HG03103 (cell line): ENCODE data around the gene NELFCD.
A peak's percentile ranks its signal among the peaks of the same experiment; 100 is the strongest.
"Not testable (repeated sequence)": the region's sequence is repeated elsewhere in the genome, so short reads cannot be mapped to it uniquely, and the experiment has no call there.

Experiments used
- ATAC-seq: cut with Tn5 transposase; IDR thresholded peaks from one replicate; pipeline ENCODE4 v1.9.1; 2021; ENCODE audit warnings: low read depth; ENCODE audit not compliant: unreplicated experiment

Gene NELFCD, protein sequence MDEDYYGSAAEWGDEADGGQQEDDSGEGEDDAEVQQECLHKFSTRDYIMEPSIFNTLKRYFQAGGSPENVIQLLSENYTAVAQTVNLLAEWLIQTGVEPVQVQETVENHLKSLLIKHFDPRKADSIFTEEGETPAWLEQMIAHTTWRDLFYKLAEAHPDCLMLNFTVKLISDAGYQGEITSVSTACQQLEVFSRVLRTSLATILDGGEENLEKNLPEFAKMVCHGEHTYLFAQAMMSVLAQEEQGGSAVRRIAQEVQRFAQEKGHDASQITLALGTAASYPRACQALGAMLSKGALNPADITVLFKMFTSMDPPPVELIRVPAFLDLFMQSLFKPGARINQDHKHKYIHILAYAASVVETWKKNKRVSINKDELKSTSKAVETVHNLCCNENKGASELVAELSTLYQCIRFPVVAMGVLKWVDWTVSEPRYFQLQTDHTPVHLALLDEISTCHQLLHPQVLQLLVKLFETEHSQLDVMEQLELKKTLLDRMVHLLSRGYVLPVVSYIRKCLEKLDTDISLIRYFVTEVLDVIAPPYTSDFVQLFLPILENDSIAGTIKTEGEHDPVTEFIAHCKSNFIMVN

DNA sequence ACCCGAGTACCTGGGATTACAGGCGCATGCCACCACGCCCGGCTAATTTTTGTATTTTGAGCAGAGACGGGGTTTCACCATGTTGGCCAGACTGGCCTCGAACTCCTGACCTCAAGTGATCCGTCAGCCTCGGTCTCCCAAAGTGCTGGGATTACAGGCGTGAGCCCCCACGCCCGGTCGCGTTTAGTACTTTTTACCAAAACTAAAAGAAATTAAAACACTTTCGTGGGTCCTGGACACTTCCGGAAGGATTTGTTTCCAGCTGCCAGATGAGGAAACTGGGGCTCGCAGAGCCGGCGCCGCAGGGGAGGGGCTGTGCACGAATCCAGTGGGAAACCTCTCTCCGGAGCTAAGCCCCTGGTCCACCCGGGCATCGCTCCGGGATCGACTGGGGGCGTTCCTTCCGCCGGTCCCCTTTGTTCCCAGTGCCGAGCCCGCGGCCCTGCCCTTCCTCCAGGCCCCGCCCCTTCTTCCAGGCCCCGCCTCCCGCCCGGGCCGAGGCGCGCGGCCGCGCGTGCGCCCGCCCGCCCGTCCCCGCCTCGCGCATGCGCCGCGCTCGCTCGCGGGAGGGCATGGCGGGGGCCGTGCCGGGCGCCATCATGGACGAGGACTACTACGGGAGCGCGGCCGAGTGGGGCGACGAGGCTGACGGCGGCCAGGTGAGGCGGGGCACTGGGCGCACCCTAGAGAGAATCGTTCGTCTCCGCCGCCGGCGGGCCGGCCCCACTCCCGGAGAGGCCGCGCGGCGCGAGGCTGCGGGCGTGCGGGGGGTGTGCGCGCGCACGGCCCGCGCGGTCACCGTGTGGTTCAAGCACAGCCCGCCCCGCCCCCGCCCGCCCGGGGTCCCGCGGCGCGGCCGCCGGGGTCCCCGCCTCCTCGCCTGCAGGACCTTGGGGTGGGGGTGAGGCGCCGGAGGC is at the start of gene NELFCD:
Gene NELFCD, plus strand, starts transcription at position 546 of the 917 bp plus-strand sequence. Its CDS starts 54 bp downstream, at position 600.
- peak; percentile 76 for ATAC-seq

DNA sequence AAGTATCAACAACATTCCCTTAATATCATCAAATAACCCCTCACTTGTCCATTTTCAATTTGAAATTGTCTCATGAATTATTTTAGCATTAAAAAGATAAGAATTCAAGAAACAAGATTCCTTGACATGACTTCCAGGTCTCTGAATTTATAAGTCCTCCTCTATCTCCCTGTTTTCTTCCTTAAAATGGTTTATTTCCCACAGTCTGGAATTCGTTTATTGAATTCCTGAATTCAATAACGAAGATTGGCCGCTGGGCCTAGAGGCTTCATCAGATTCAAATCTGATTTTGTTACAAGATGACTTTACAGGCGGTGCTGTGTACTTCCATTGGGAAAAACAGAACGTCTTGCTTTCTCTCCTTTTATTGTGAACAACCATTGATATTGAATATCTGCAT is 48.9 kb upstream of the NELFCD start:
- ATAC-seq = no peak

DNA sequence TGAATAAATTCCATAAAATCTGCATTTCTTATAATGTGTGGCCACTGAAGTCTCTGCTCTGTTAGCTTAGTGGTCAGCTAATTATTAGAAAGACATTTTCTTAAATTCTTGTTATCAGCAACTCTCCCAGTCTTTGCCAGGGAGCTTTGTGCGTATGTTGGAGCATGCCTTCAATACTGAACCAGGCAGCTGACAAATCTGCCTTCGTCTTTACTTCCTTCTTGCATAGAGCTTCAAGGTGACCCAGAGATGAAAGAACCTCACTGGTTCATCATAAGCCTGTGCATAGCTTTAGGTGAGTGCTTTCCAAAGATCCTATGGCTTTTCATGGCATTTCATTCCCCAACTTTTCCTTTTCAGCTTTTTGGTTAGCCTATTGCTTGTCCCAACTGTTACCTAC is 43.0 kb upstream of the NELFCD start:
- no peak for ATAC-seq

DNA sequence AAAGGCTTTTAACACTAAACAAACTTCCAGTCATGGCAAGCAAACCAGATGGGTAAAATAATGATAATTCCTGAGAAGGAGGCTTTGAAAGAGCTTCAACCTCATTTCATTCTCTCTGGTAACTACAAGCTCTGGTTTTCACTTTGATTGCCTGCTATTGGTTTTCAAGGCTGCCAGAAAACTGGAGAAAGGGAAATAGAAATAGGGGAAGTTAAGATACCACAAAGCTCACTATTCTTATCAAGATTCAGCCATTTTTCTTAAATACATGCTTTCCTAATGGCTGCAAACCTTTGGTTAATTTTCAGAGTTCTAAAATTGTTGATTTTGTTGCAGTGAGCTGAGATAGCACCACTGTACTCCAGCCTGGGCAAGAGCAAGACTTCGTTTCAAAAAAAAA is 42.5 kb upstream of the NELFCD start:
- ATAC-seq = no peak

DNA sequence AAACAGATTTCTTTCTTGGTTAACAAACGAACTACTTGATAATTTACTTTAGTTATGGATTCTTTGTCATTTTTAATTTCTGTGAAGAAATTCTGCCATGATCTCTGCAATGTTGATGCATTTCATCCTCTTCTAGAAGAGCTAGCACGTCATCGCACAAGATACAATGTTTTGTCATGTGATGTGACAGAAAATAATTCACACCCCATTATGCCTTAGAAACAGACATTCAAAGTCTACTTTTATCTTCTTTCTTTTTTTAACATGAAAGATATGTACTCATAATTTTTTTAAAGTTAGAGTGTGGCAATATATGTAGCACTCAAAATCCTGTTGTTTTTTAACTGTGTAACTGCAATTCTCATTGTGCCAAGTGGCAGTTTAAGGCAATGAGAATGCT is 39.6 kb upstream of the NELFCD start:
- no peak for ATAC-seq

DNA sequence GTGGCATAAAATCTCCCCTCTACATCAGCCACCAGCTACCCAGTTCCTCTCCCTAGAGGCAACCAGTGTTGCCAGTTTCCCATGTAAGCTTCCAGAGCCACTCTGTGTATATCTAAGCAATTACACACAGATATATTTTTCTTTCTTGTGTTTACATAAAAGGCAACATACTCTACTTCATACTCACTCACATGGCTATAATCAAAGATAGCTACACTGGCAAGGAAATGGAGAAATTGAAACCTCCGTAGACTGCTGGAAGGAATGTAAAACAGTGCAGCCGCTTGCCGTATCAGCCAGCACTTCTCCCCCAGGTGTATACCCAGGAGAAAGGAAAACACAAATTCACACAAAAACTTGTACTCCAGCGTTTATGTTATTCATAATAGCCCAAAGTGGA is 38.5 kb upstream of the NELFCD start:
- no peak for ATAC-seq

DNA sequence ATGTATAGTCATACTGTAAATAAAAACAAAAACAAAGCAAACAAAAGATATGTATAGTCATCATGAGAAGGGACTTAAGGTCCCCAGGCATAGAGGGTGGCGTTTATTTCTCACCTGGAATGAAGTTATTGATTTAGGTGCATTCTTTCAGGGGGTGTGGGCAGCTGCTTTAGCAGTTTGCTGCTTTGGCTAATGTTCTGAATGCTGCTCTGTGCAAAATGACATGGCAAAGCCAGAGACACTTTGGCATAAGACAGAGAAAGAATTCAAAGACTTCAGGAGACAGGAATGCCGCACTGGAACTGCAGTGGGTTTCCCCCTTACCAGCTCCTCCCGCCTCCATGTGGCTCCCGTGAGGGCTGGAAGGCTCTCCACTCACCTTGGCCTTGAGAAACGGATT is 36.4 kb upstream of the NELFCD start:
- ATAC-seq = no peak

DNA sequence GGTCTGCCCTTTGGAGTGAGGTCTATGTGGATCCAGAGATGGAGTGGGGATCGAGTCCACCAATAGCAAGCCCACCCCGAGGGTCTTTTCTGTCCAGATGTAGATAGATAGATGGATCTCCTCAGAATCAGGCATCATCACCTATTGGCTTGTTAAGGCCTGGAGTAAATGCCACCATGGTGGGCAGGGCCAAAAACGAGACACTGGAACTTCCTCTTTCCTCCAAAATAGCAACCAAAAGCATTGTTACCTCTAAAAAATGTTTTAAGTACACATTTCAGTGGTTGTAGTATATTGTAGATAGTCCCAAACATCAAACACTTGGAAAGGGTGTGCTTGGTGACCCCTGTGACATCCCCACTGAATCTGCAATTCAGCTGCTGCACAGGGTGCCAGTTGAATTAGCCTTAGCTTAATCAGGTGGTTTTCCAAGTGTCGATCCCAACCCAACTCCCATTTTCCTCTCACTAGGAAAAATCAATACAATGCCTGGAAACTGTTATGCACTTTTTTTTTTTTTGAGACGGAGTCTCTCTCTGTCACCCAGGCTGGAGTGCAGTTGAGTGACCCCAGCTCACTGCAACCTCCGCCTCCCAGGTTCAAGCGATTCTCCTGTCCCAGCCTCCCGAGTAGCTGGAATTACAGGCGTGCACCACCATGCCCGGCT is 35.0 kb upstream of the NELFCD start:
- no peak for ATAC-seq

DNA sequence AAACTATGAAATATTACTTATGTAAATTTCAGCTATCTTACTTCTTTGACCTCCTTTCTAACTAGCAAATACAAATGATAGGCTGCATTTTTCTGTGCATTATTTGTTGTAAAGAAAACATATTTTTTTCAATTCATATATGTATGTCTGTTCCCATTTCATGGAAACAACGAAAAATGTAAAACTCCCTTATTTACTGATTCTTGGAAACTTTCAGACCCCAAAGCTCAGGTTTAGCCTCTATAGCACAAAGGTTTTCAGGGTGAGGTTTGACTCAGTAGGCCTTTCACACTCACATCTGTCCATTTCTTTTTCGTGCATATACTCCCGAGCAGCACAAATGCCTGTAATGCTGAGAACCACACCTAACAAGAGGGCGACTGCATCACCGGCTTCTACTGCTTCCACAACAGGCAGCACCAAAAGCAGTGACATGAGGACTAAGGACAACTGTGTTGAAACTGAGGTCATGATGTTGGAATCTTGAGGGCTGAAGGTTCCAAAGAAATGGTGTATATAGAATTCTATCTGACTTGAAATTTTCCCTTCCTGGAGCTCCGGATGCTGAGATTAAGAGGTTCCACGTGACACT is 33.2 kb upstream of the NELFCD start:
- ATAC-seq = not testable (repeated sequence)

DNA sequence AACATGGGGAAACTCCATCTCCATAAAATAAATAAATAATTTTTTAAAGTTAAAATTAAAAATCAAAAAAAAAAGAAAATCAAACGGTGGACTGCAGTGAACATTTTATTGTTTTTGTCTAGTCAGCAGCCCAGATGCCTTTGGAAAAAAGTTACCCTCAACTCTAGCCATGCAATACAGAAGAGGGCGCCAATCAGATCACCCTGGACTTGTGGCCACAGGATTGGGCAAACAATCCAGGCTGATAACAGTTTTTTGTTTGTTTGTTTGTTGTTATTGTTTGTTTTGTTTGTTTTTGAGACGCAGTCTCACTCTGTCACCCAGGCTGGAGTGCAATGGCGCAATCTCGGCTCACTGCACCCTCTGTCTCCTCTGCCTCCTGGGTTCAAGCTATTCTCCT is 30.5 kb upstream of the NELFCD start:
- ATAC-seq = no peak

DNA sequence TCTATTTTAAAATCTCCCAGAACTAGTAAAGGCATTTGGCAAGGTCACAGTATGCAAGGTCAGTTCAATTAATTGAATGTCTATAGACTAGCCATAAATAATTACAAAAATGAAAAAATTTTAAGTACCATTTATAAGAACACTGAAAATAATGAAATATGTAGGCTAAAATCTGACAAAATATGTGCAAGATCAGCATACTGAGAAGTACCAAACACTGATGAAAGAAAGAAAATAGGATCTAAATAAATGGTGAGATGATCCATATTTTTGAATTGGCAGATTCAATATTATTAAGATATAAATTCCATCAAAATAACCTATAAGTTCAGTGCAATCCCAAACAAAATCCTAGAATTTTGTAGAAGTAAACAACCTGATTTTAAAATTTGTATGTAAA is 28.0 kb upstream of the NELFCD start:
- ATAC-seq = no peak

DNA sequence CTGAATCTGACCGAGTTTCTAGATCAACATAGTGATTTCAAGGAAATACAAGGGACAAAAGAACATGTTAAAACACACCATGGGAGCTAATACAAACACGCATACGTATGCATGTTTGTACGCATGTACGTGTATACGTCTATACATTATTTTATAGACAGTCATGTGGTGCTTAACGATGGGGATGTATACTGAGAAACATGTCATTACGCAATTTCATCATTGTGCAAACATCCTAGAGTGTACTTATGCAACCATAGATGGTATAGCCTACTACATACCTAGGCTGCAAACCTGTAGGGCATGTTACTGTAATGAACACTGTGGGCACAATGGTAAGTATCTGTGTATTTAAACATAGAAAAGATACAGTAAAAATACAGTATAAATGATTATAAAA is 25.0 kb upstream of the NELFCD start:
- ATAC-seq = no peak

DNA sequence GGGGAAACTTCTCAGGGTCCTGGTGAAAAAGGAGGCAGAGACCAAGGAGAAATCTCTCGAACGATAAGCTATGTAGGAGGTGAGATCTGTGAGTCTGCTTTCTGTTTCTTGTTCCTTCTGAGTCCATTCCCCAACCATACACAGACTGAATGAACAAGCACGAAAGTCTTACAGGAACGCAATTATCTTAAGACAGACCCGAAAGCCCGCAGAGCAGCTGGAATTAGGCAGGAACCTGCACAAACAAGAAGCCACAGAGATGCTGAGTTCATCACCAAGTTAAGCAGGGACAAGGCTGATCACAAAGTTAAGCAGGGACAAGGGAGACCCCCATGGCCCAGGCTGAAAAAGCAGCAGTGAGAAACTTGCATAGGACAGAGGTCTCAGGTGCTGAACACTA is 21.4 kb upstream of the NELFCD start:
- no peak for ATAC-seq

DNA sequence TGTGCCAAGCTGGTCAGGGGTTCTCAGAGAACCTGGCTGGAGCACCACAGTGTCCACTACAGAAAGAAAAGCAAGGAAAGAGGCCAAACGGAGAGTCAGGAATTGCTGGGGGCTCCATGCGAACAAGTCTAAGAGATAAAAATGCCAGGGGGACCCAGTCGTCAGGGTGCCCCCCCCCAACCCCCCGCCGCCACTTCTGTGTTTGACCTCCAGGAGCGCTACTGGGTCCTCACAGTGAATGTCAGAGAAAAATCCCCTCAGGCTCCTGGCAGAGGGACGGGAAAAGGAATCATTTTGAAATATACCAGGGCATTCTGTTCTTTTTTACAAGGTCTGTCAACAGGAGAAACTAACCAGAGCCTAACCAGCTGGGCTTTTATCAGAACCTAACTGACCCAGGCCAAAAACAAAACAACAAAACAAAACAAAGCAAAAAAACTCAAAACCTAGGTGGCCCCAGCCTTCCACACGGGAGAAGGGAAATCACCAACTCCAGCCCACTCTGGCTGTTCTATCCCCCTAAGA is 17.9 kb upstream of the NELFCD start:
- ATAC-seq = no peak

DNA sequence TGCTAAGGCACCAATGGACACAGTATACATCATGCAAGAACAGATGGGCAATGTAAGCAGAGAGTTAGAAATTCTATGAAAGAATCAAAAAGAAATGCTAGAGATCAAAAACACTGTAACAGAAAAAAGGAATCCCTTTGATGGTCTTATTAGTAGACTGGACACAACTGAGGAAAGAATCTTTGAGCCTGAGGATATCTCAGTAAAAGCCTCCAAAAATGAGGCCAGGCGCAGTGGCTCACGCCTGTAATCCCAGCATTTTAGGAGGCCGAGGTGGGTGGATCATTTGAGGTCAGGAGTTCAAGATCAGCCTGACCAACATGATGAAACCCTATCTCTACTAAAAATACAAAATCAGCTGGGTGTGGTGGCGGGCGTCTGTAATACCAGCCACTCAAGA is 17.1 kb upstream of the NELFCD start:
- not testable (repeated sequence) for ATAC-seq

DNA sequence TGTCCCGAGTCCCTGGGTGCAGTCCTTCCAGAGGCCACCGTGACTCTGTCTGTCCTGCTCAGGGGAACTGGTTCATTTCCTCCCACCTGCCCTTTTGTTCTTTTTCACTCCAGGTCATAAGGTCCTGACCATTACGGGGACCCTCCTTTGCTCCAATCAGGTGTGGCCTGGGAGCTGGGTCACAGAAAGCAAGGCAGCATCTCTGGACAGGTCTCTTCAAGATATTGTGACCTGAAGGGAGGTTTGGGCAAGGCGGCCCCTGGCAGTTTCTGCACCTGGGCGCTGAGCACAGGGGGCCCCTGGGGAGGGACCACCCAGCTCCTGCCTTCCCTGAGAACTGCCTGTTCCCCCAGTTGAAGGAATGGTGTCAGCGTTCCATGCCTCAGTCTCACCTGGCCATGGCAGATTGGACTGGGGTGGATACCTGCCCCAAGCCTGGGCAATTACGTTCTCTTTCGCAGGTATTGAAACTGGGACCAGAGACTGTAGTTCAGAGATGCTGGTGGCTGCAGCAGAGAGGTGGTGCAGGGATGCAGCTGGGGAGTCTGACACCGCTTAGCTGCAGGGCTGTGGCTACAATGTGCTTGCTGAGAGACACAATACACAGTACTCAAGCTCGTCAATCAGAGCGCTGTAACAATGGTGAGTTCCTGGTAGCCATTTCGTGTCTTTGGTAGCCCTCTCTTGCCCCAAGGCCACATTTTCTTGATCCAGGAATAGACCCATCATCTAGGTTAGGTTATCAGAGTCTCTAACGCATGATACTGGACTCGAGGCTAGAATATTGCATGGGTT is 15.6 kb upstream of the NELFCD start:
- no peak for ATAC-seq

DNA sequence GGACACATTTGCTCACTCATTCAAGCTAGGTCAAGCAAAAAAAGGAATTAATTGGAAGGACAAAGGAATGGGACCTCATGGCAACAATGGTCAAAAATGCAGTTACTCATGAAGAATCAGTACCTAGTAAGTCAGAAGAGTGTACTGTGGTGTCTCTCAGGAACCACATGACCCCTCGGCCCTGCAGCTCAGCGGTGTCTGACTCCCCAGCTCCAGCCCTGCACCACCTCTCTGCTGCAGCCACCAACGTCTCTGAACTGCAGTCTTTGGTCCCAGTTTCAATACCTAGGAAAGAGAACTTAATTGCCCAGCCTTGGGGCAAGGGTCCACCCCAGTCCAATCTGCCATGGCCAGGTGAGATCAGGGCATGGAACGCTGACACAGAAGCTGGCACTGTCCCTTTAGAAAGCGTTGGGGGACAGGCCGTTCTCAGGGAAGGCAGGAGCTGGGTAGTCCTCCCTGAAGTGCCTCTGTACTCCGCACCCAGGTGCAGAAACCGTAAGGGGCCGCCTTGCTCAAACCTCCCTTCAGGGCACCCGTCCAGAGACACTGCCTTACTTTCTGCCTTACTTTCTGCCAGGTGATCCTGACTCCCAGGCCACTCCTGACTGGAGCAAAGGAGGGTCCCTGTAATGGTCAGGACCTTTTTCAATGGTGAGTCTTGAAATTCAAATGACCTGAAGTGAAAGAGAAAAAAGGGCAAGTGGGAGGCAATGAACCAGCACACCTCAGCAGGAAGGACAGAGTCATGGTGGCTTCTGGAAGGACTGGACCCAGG is 13.2 kb upstream of the NELFCD start:
- no peak for ATAC-seq

DNA sequence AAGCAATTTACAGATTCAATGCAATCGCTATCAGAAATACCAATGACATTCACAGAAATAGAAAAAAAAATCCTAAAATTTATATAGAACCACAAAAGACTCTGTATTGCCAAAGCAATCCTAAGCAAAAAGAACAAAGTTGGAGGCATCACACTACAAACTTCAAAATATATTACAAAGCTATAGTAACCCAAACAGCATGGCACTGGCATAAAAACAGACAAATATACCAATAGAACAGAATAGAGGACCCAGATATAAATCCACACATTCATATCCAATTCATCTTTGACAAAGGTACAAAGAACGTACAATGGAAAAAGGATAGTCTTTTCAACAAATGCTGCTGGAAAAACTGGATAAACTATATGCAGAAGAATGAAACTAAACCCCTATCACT is 11.6 kb upstream of the NELFCD start:
- ATAC-seq = no peak

DNA sequence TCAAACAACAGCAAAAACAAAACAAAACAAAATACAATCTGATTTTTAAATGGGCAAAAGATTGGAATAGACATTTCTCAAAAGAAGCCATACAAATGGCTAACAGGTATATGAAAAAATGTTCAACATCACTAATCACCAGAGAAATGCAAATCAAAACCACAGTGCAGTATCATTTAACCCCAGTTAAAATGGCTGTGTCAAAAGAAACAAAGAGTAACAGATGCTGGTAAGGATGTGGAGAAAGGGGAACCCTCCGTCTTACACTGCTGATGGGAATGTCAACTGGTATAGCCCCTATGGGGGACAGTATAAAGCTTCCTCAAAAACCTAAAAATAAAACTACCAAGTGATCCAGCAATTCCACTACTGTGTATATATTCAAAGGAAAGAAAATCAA is 10.9 kb upstream of the NELFCD start:
- ATAC-seq = no peak
